ENCODE results near the gene SMARCAL1.

SMARCAL1 gene

DNA sequence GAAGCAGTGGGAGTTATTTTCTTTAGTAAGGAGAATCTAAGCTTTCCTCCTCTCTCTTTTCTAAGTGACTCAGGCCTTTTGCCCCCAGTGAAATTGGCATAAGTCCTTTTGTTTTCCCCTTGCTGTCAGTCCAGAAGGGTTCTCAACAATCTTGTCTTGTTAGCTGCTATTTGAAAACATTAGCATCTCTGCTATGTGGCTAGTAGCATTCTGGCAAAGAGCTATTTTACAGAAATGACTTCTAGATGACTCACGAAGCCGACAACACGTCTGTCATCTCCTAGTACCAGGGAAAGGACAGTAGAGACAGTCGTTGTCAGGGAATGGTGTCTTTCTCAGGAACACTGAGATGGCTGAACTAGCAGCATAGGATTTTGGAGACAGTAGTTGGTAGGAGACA, 14.7 kb downstream of the SMARCAL1 start:
- DNase-seq (ENCODE audit: low read depth in 2 of 2) = no peak

- DNase-seq (ENCODE audit: low read depth in 2 of 2) = no peak
These were observed 16.5 kb downstream of the SMARCAL1 start for GRCh38 chr2:216428618-216429350.

DNA sequence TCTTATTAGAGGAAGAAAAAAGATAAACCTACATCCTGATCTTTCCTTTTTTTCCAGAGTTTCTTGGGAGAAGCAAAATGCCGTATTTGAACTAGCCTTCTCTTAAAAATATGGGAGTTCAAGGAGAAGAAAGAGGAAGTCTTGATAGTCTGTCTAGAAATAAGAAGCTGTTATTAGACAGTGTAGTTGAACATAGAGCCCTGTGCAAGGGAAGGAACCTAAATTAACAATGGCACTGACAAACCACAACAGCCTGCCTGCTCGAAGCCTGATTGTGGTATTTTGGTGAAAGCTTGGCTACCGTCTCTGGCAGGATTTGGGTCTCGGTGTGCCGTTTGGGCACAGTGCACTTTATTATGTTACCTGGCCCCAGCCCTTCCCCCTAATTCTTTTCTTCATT, 17.1 kb downstream of the SMARCAL1 start:
- DNase-seq (ENCODE audit: low read depth in 2 of 2) = no peak

DNA sequence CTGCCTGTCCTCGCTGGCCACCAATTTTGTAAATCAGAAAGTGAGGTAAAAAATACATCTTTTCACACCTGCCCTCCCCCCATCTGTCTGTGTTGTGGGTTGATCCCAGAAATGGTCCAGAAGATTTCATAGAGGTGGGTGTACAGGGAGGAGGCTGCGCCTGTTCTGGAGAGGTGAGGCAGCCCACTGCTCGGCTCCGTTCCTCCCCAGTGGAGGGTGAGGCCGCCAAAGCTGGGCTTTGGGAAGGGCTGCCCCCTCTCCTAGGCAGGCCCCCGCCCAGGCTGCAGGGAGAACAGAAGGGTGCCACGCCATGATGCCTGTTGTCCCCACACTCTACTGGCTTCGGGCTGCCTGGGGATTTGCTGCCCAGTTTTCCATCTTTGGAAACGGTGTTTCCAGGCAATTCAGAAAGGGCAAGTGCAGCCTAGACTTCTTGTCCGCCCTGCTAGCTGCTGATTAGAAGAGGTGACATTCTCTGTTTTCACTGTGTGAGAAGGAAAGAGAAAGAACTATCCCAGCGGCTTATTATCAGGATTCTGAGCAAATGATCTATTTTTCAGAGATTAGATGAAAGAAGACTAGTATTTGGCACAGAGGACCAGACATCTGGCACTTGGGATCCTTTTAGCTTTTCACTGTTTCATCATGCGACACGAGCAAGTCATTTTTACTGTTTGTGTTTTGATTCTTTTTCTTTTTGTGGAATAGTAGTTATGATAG, 18.7 kb downstream of the SMARCAL1 start:
- no peak for DNase-seq (ENCODE audit: low read depth in 2 of 2)

- no peak for DNase-seq (ENCODE audit: low read depth in 2 of 2)
These were observed 19.2 kb downstream of the SMARCAL1 start for GRCh38 chr2:216431531-216431856.

DNA sequence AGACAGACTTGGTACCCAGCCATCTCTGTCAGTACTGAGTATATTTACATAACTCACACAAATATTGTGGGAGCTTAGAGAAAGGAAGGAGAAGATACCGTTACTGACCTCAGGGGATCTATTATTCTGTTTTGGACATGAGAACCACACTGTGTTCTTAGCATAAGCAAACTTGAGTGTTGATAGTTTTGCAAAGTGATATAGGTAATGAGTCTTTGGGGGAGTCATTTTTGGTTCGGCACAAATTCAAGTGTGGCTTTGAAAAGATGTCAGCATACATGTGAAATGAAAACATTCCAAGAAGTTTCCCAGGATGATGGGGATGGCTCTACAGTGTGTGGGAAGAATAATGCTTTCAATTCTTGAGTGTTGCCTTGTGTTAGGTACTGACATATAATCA, 24.1 kb downstream of the SMARCAL1 start:
- DNase-seq (ENCODE audit: low read depth in 2 of 2) = no peak

GRCh38 chr2:216441308-216442010, 29.2 kb downstream of the SMARCAL1 start:
- DNase-seq (ENCODE audit: low read depth in 2 of 2) = no peak

GRCh38 chr2:216445501-216445900, 33.2 kb downstream of the SMARCAL1 start:
- no peak for DNase-seq (ENCODE audit: low read depth in 2 of 2)

GRCh38 chr2:216446343-216446742, 34.1 kb downstream of the SMARCAL1 start:
- DNase-seq (ENCODE audit: low read depth in 2 of 2) = no peak

DNA sequence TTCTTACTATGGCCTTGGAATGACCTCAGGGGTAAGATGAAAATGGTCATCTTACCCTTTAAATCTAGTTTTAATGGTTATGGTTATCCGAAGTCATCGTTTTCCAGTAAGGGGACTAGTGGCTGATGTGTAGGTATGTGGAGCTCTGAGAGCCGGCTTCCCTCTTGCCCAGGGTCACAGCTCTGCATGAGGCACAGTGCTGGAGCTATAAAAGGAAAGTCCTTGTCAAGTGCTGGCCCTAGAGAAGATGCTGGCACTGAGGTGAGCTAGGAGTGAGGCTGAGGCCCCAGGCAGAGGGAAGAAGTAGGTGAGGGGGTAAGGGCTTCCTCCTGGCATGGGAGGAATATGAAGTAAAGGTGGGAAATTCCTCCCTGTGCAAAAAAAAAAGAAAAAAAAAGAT, 35.0 kb downstream of the SMARCAL1 start:
- no peak for DNase-seq (ENCODE audit: low read depth in 2 of 2)

- DNase-seq (ENCODE audit: low read depth in 2 of 2) = no peak
These were observed 36.5 kb downstream of the SMARCAL1 start for GRCh38 chr2:216448829-216449228.

- no peak for DNase-seq (ENCODE audit: low read depth in 2 of 2)
These were observed 38.1 kb downstream of the SMARCAL1 start for GRCh38 chr2:216450346-216450745.

- DNase-seq (ENCODE audit: low read depth in 2 of 2) = no peak
These were observed 38.5 kb downstream of the SMARCAL1 start for GRCh38 chr2:216450784-216451183.

DNA sequence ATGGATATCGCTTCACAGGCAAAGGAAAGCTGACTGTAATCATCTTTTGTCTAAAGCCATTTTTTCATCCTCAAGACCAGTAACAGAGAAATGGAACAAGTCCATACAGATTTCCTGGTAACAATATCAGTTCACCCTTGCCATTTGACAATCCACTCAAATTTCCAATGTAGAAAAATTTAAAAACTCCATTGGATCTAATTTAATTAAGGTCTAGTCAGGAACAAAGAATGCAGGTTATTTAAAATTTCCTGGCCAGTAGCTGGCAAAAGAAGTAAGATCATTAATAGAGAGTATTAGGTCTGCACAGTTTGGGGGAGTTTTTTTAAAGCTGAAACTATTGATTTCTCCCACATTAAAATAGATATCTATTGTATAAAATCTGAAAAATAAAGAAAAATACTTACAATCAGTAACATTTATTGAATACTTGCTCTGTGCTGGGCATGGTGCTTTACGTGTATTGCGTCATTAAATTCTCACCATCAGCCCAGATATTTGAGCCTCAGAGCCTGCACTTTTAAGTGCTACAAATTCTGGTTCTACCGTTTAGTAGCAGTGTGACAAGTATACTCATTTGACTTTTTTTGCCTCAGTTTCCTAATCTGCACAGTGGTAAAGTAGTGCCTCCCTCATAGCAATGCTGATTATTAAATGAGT, 41.8 kb downstream of the SMARCAL1 start:
- DNase-seq (ENCODE audit: low read depth in 2 of 2) = no peak

DNA sequence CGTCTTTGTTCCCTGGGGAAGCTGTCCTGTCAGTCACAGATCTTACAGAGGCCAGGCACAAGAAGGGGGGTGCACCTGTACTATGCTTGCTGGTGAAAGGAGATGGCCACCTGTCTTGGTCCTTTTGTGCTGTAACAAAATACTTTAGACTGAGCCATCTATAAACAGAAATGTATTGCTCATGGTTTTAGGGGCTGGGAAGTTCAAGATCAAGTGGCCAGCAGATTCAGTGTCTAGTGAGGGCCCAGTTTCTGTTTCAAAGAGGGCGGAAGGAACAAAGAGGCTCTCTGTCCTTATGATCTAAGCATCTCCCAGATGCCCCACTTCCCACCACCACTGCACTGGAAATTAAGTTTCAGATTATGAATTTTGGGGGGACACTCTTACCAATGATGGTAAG, 50.9 kb downstream of the SMARCAL1 start:
- no peak for DNase-seq (ENCODE audit: low read depth in 2 of 2)

- DNase-seq (ENCODE audit: low read depth in 2 of 2) = no peak
These were observed 51.9 kb downstream of the SMARCAL1 start for GRCh38 chr2:216464104-216464720.

DNA sequence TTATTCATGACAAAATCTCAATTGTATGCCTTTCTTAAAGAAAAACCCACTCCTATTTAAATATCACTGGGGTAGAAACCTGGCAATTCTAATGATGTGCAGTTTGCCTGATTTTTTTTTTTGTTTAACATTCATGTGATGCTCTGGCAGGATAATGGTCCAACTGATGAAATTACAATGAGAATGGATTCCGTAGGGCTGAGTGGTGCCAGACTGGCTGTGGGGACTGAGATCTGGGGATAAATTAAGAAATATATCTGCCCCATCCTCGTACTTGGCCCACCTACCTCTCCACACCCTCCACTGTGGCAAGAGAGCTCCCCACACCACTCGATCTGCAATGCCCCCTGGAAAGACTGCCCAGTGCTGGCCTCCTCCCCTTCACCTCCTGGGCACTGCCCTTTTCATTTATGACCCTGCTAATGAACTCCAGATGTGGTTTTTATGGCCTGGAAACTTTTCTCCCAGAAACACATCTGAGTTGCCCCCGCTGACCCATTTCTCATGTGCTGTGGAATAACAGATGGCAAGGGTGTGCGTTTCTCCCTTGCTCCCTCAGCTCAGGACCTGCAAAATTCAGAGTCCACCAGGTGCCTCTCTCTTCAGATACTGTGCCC, 53.4 kb downstream of the SMARCAL1 start:
- no peak for DNase-seq (ENCODE audit: low read depth in 2 of 2)

DNA sequence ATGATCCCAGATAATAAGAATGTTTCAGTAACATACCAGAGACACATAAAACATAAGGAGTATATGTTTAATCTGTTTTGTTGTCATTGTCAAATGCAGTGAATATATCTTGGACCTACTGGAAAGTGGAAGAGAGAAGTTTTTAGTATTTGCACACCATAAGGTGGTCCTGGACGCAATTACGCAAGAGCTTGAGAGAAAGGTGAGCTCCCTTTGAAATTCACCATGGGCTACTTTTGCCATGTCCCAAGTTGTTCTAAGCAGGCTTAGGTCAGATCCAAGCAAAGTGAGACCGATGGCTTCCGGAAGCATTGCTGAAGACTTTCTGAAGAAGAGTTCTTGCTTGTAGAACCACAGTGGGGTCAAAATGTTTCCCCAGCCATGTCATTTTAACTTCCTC, 55.6 kb downstream of the SMARCAL1 start:
- DNase-seq (ENCODE audit: low read depth in 2 of 2) = no peak

- no peak for DNase-seq (ENCODE audit: low read depth in 2 of 2)
These were observed 57.4 kb downstream of the SMARCAL1 start for GRCh38 chr2:216469661-216470060.

- no peak for DNase-seq (ENCODE audit: low read depth in 2 of 2)
These were observed 60.9 kb downstream of the SMARCAL1 start for GRCh38 chr2:216473187-216473586.

- no peak for DNase-seq (ENCODE audit: low read depth in 2 of 2)
These were observed 62.8 kb downstream of the SMARCAL1 start for GRCh38 chr2:216474925-216475670.

All from stimulated activated CD4-positive, alpha-beta T cell treated with anti-CD3 and anti-CD28 coated beads, Interleukin-1b, Interleukin-23, amount 100 ng/mL, for 1 hour (primary cell).